NCI-H1417 treated with DMSO at 0.1 percent for 48 hours (cell line): Measurements from ENCODE around the gene COG4.

ENCODE experiments used
- DNase-seq: peaks from one replicate; lab custom pipeline; 2025; lab: John Stamatoyannopoulos, UW

Gene COG4

GRCh38 chr16:70480127-70481105, 42.9 kb downstream of the COG4 start:
- no peak for DNase-seq

GRCh38 chr16:70478912-70479341, 44.4 kb downstream of the COG4 start:
- no peak for DNase-seq

- DNase-seq: no peak
Observed at GRCh38 chr16:70478169-70478568, 45.2 kb downstream of the COG4 start.

GRCh38 chr16:70476272-70477020, 46.9 kb downstream of the COG4 start:
- no peak for DNase-seq

- no peak for DNase-seq
Observed at GRCh38 chr16:70475054-70475871, 48.1 kb downstream of the COG4 start.

- no peak for DNase-seq
Observed at GRCh38 chr16:70474320-70475053, 48.9 kb downstream of the COG4 start.

- no peak for DNase-seq
Observed at GRCh38 chr16:70473446-70474319, 49.7 kb downstream of the COG4 start.

GRCh38 chr16:70472786-70473433, 50.4 kb downstream of the COG4 start:
- DNase-seq: no peak

GRCh38 chr16:70470927-70471341, 52.4 kb downstream of the COG4 start:
- DNase-seq: no peak

- DNase-seq: no peak
Observed at GRCh38 chr16:70470141-70470926, 53.0 kb downstream of the COG4 start.

GRCh38 chr16:70468776-70469525, 54.4 kb downstream of the COG4 start:
- no peak for DNase-seq

- no peak for DNase-seq
Observed at GRCh38 chr16:70467608-70468007, 55.7 kb downstream of the COG4 start.

- no peak for DNase-seq
Observed at GRCh38 chr16:70467113-70467512, 56.2 kb downstream of the COG4 start.

GRCh38 chr16:70466805-70467076, 56.6 kb downstream of the COG4 start:
- DNase-seq: no peak

- DNase-seq: no peak
Observed at GRCh38 chr16:70465999-70466804, 57.2 kb downstream of the COG4 start.

GRCh38 chr16:70463235-70463634, 60.1 kb downstream of the COG4 start:
- no peak for DNase-seq

- DNase-seq: no peak
Observed at GRCh38 chr16:70460737-70461261, 62.6 kb downstream of the COG4 start.
